UCSD-AML1 (cell line): ENCODE data around the gene TCFL5.

Source experiments
- DNase-seq: peaks from one replicate; lab custom pipeline; 2025; ENCODE audit not compliant: unreplicated experiment; lab: John Stamatoyannopoulos, UW

TCFL5 gene

GRCh38 chr20:62823688-62824475 is 37.7 kb downstream of the TCFL5 start:
- DNase-seq = no peak

- peak; percentile 77 for DNase-seq
Observed at GRCh38 chr20:62822788-62823651, 38.6 kb downstream of the TCFL5 start.

GRCh38 chr20:62822239-62822787 is 39.3 kb downstream of the TCFL5 start:
- DNase-seq = no peak

GRCh38 chr20:62821726-62822210 is 39.9 kb downstream of the TCFL5 start:
- no peak for DNase-seq

- no peak for DNase-seq
Observed at GRCh38 chr20:62820962-62821725, 40.5 kb downstream of the TCFL5 start.

GRCh38 chr20:62820208-62820961 is 41.2 kb downstream of the TCFL5 start:
- DNase-seq = no peak

- no peak for DNase-seq
Observed at GRCh38 chr20:62819494-62820174, 42.0 kb downstream of the TCFL5 start.

- DNase-seq = no peak
Observed at GRCh38 chr20:62818592-62819493, 42.8 kb downstream of the TCFL5 start.

- no peak for DNase-seq
Observed at GRCh38 chr20:62817975-62818591, 43.5 kb downstream of the TCFL5 start.

GRCh38 chr20:62816884-62817873 is 44.4 kb downstream of the TCFL5 start, which contains the start of gene COL9A3:
TSS of gene COL9A3 (plus strand) at chr20:62817050. CDS start at chr20:62817065, 15 bp downstream.
- no peak for DNase-seq

GRCh38 chr20:62816031-62816883 is 45.4 kb downstream of the TCFL5 start:
- DNase-seq = no peak

GRCh38 chr20:62815066-62815991 is 46.3 kb downstream of the TCFL5 start:
- no peak for DNase-seq

- no peak for DNase-seq
Observed at GRCh38 chr20:62814709-62815065, 46.9 kb downstream of the TCFL5 start.

GRCh38 chr20:62814060-62814708 is 47.4 kb downstream of the TCFL5 start:
- DNase-seq = no peak
